H1 (cell line): Measurements from ENCODE around the gene SLC17A5. TPM values are rescaled to one million over a fixed set of nuclear protein-coding genes. Genes with fewer than 3 reads are reported as not detected.

Source experiments
- CBX5 ChIP-seq: fragments of 300-800, 300-1000 bp; sonication (generic); IDR thresholded peaks from 2 replicates; pipeline ENCODE4 v1.7.1; 2016; ENCODE audit warnings: antibody characterized with exemption, low read length, low read depth
- NRF1 ChIP-seq: IDR thresholded peaks from 2 replicates; pipeline ENCODE4 v1.6.1; 2011; ENCODE audit warnings: mild to moderate bottlenecking, low read depth, low read length, improper control_type of control experiment
- RBBP5 ChIP-seq: IDR thresholded peaks from 2 replicates; pipeline ENCODE4 v1.7.1; 2012; ENCODE audit warnings: low read depth, mild to moderate bottlenecking, inconsistent platforms, low read length, moderate library complexity, borderline replicate concordance
- polyA plus RNA-seq, 7 experiments: library from polyadenylated mRNA; depleted of rRNA in 3 of 7; stranded (reverse) in 5 of 7; unstranded in 2 of 7; fragments of >200 nt in 5 of 7; fragments of 200-250 nt in 2 of 7; gene quantifications; 1 replicate in 5 of 7; 2 replicates in 1 of 7; 4 replicates in 1 of 7; pipeline versions ENCODE4 v1.2.1 to v1.2.3, GENCODE V29; 2011 to 2013; ENCODE audit warnings: missing spikeins in 2 of 7, mixed read lengths in 2 of 7
- total RNA-seq: library from RNA; stranded (reverse); fragmentation: NEBNext Ultra II Directional; extraction: Animal tissue kit (Norgen Biotek cat#: 25700); gene quantifications from 2 replicates; pipeline ENCODE4 v1.2.1, GENCODE V29; 2021
- TF ChIP-seq, protein P1 (sequence below): IDR thresholded peaks from 2 replicates; pipeline ENCODE4 v1.6.1; 2011; ENCODE audit warnings: low read length, improper control_type of control experiment

The SLC17A5 gene
- total and polyA plus RNA-seq, 2 of the 8 experiments (the other 6 are each of a cell fraction or from before 2014, with no cell fraction given), result 11.0 to 11.9 TPM

DNA sequence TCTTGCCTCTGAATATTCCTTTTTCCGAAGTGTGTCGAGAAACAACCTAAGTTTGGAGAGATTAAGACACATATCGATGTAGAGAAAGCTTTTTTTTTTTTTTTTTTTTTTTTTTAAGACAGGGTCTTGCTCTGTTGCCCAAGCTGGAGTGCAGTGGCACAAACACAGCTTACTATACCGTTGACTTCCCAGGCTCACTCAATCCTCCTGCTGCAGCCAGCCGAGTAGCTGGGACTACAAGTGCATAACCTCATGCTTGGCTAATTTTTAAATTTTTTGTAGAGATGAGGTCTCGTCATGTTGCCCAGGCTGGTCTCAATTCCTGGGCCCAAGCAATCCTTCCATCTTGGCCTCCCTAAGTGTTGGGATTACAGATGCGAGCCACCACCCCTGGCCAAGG lies 21.4 kb downstream of the SLC17A5 start (continued):
- TF ChIP-seq CBX5, result no peak
- no peak for TF ChIP-seq NRF1
- TF ChIP-seq, protein P1, sequence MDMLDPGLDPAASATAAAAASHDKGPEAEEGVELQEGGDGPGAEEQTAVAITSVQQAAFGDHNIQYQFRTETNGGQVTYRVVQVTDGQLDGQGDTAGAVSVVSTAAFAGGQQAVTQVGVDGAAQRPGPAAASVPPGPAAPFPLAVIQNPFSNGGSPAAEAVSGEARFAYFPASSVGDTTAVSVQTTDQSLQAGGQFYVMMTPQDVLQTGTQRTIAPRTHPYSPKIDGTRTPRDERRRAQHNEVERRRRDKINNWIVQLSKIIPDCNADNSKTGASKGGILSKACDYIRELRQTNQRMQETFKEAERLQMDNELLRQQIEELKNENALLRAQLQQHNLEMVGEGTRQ, result no peak
- TF ChIP-seq RBBP5, result no peak
